ENCODE measurements around the gene STAP2.

The STAP2 gene, protein sequence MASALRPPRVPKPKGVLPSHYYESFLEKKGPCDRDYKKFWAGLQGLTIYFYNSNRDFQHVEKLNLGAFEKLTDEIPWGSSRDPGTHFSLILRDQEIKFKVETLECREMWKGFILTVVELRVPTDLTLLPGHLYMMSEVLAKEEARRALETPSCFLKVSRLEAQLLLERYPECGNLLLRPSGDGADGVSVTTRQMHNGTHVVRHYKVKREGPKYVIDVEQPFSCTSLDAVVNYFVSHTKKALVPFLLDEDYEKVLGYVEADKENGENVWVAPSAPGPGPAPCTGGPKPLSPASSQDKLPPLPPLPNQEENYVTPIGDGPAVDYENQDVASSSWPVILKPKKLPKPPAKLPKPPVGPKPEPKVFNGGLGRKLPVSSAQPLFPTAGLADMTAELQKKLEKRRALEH

DNA sequence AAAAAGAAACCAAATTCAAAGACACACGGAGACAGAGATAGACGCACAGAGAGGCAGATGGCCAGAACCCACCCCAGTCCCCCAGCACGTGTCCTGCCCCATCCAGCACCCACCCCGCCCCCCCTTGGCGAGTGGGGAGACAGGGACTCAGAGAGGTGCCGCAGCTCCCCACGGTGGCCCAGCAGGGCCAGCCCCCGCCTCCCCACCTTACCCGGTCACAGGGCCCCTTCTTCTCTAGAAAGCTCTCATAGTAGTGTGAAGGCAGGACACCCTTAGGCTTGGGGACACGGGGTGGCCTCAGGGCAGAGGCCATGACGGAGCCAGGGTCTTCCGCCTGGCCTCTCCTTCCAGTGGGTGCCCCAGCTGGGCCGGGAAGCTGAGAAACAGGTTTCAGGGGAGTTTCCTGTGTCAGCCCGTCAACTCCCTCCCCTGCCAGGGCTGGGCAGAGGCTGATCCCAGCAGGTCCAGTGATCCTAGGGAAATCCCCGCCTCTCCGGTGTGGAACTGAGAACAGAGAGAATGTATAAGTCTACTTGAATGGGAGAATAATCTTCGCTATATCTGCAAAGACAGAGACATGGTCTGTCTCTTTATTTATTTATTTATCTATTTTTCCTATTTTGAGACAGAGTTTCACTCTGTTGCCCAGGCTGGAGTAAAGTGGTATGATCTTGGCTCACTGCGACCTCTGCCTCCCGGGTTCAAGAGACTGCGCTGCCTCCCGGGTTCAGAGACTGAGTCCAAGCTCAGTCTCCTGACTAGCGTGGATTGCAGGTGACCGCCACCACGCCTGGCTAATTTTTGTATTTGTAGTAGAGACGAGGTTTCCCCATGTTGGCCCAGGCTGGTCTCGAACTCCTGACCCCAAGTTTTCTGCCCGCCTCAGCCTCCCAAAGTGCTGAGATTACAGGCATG lies at the start of gene STAP2:
Gene STAP2 (minus strand): TSS at position 387 of the 915 bp plus-strand sequence. CDS start 74 bp downstream, at position 313.
- peak in 1 of 2 donors; percentile 35 for DNase-seq

- DNase-seq: no peak
Observed at GRCh38 chr19:4386041-4386782, 47.6 kb upstream of the STAP2 start.

DNA sequence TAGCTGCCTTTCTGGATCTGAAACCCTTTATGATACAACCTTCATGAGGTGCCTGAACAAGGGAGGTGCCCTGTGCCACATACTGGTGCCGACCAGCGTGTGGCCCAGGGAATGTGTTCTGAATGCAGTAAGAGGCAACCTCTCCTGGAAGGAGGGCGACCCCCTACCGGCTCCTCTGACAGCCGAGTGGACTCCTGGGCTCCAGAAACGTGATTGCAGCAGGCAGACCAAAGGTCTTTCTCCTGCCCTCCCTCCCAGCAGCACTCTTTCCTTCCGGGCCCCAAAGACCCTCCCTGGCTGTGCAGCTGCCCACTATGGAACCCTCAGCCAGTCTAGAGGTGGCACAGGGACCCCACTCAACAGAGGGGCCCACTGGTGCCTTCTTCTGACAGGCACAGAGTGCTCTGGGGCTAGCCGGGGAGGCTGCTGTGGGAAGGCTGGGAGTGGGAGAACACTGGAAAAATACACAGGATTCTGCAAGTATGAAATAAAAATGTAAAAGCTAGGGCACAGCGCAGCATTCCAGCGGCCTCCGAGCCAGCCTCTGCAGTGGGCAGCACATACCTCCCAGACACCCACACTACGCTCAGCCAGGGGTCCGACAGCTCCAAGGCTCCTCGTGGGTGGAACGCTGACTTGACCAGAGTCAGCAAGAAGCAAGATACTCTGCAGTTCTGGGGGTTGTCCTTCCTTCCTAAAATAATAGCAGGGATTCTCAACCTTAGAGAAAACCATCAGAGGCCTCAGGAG lies 46.8 kb upstream of the STAP2 start:
- DNase-seq: no peak

GRCh38 chr19:4380254-4380727 lies 41.7 kb upstream of the STAP2 start:
- DNase-seq: no peak

DNA sequence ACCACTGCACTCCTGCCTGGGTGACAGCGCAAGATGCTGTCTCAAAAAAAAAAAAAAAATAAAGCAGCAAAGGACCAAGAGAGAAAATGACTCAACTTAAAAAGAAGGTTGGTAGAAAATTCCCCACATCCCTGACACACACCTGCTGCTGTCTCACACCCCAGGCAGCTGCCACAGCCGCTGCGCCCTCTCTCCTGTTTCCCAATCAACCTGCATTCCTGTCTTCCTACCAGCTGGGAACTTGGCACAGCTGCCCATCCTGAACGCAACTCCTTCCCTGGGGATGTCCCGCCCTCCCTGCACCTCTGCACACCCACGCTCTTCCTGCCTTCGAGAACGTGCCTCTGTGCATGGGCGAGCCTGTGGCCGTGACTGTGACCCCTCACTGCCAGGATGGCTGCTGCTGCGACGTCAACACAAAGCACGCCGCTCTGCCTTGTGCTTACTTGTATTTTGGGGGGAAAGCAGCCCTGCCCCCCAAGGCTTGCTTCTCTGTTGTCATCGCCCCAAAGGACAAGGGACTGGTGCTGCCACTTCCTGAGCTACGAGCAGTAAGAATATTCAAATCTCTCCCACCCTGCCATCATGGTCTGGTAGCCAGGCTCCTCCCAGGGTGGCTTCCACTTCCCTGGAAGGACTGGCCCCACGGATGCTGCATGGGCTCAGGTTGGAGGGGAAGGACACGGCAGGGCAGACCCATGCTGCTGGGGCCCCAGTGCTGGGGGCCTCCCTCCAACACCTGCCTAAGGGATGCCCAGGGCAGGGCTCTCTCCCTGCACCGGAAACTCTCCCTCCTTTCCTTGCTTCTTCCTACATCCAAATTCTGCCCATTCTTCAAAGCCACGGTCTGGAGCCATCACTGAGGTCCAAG lies 41.0 kb upstream of the STAP2 start:
- no peak for DNase-seq

GRCh38 chr19:4378886-4379285 lies 40.3 kb upstream of the STAP2 start:
- DNase-seq: no peak

DNA sequence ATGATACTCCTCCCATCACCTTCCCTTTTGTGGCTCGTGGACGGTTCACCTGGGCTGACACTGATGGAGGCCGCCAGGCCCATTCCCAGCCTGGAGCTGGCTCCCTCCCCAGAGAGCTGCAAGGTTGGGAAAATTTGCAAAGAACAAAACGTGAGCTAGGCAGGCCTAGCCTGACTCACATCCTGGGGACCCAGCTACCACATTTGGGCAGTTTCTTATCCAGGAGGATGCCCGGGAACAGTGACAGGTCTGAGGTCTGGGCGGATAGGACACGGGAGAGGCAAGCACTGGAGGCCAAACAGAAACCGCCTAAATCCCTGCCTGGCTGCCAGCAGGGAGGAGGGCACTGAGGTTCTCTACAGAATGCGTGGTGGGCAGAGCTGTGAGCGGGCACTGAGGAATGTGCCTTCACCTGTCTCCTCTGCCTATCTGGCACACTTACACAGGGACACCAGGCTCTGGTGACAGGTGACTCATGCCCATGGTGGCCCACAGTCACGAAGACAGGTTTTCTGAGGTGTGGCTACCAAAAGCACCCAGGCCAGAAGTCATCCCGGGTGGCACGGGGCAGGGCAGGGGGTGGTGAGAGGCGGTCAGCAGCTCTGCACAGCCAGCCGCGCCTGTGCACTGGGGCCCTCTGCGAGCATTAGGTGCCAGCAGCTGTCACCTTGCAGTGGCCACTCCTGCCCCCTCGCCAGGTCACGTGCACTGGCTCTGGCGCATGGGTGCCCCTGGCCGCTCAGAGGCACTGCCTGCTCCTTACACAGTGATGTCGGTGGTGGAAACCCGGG lies 38.6 kb upstream of the STAP2 start:
- DNase-seq: no peak

GRCh38 chr19:4376671-4376990 lies 38.0 kb upstream of the STAP2 start:
- DNase-seq: no peak

- DNase-seq: no peak
Observed at GRCh38 chr19:4376028-4376670, 37.5 kb upstream of the STAP2 start.

DNA sequence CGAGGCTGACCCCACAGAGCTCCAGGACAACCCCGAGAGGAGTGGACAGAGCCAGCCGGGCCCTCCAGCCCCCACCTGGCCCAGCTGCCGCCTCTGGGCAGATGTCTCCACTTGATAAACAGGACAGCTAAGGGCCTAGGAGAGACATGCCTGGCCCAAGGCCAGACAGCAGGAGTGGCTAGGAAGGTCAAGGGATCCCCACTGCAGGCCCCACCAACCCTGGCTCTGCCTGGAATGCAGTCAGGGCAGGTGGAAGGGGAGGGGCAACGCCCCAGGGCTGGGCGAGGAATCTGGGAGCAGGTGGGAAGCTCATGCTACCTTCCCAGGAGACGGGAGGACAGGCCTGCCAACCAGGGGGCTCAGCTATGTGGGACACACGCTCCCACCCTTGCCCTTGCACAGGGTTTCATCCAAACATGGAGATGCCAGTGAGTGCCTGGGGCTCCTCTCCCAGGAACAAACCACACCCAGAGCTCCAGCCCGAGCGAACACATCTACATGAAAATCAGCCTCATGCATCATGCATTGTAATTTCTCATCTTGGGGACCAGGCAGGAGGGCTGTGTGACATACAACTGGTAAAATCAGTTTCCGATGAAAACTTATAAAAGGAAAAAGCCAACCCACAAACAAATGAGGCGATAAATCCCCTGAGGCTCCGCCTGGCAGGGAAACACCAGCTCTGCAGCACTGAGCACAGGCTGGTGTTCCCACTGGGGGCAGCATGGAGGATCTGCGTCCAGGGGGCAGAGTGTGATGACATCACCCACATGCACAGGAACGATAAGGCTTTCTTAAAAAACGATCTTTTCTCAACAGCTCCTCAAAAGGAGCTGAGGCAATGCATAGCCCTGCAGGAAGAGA lies 36.8 kb upstream of the STAP2 start:
- DNase-seq: peak in 1 of 2 donors; percentile 63

- peak; percentile 65 to 77 for DNase-seq
Observed at GRCh38 chr19:4374498-4375163, 36.0 kb upstream of the STAP2 start.

DNA sequence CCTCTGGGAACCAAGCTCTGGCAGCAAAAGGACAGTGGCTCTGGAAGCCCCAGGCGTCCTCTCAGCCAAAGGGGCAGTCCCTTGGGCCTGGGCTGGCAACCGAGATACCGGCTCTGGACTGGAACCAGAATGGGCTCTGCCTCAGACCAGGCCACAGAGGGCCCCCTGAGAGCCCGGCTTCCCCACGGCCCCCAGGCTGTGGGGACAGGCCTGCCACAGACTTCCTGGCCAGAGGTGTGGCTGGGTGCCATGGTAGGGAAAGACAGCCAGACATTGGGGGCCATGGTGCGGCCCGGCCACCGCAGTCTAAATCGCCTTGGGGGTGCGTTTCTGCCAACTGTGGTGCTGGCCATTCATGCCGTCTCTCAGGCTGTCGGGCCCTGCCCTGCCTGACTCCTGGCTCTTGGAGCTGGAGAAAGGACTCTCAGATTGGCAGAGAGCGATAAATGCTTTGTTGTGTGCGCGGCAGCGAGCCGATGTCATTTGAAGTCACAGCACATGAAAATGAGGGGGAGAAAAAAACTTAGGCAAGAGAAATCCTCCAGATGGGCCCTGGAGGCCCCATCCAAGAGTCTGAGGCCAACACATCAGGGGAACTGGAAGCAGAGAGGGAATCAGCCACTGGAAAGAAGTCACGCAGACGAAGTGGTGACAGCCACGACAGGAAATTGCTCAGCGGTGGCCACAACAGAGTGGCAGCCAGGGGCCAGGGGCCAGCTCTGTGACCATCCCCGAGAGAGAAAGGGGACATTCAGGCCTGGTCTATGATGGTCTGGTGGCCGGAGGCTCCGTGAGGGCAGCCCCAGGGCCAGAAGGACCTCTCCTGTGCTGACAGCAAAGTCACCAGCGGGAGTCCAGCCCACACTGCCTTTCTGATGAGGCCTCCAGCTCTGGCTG lies 35.2 kb upstream of the STAP2 start:
- DNase-seq: peak in 1 of 2 donors; percentile 35

- no peak for DNase-seq
Observed at GRCh38 chr19:4373013-4373367, 34.4 kb upstream of the STAP2 start.

DNA sequence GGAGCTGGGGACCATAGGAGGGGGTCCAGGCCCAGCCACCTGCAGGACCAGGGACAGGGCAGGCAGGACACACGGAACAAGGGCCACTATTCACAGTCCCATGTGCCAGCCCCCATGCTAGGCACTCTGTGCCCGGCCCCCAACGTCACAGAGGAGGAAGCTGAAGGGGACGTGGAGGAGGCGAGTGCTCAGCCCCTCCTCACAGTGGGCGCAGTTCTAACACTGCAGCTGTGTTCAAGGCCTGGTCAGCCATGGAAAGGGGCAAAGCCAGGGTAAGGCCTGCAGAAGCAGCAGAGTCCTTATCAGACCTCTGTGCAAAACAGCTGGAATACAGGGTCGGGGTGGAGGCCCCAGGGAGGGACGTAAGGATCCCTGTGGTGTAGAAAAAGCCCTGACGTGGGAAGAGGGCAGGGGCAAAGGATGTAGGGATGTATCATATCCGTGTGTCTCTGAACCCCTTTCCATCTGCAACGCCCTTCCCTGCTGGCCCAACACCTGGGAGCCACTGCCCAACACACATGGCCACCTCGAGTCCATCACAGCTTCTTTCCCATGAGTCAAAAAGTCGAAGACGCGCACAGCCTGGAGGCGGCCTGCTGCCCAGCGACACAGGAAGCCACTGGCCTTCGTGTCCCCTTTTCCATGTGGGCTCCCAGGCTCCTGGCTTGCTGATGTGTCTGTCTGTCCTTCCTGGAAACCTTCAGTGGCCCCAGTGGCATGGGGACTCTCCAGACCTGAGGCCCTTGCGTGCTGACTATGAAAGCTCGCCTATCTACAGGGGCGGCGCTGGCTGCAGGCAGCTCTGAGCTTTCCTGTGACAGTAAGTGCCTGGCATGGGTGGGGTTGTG lies 33.8 kb upstream of the STAP2 start:
- no peak for DNase-seq

GRCh38 chr19:4371247-4372164 lies 32.9 kb upstream of the STAP2 start:
- no peak for DNase-seq
